Fibroblast of skin of left quadriceps (primary cell): ENCODE measurements around the gene PLB1.

ENCODE experiments used
- DNase-seq, 2 experiments: peaks; one replicate each; pipeline ENCODE4 v3.0.0-alpha.2; 2013; ENCODE audit warnings: low read depth in 2 of 2

Gene PLB1

GRCh38 chr2:28613633-28614501, 118.0 kb downstream of the PLB1 start:
- no peak for DNase-seq

GRCh38 chr2:28615706-28616105, 119.8 kb downstream of the PLB1 start:
- no peak for DNase-seq

- DNase-seq = peak; percentile 87 to 90
These were observed 120.6 kb downstream of the PLB1 start for GRCh38 chr2:28616396-28616999.

GRCh38 chr2:28617502-28618184, 121.8 kb downstream of the PLB1 start:
- no peak for DNase-seq

- DNase-seq = no peak
These were observed 122.6 kb downstream of the PLB1 start for GRCh38 chr2:28618221-28619141.

- DNase-seq = no peak
These were observed 123.6 kb downstream of the PLB1 start for GRCh38 chr2:28619213-28620196.

- DNase-seq = no peak
These were observed 124.5 kb downstream of the PLB1 start for GRCh38 chr2:28620291-28620793.

GRCh38 chr2:28620801-28621171, 124.9 kb downstream of the PLB1 start:
- no peak for DNase-seq

GRCh38 chr2:28621172-28622100, 125.6 kb downstream of the PLB1 start:
- DNase-seq = peak; percentile 72 to 74

- no peak for DNase-seq
These were observed 126.2 kb downstream of the PLB1 start for GRCh38 chr2:28622101-28622499.

- no peak for DNase-seq
These were observed 127.9 kb downstream of the PLB1 start for GRCh38 chr2:28623582-28624405.

- no peak for DNase-seq
These were observed 128.6 kb downstream of the PLB1 start for GRCh38 chr2:28624436-28624792.

- DNase-seq = no peak
These were observed 129.2 kb downstream of the PLB1 start for GRCh38 chr2:28624793-28625701.

GRCh38 chr2:28626376-28626775, 130.5 kb downstream of the PLB1 start:
- DNase-seq = no peak

- DNase-seq = no peak
These were observed 131.1 kb downstream of the PLB1 start for GRCh38 chr2:28626891-28627421.

- no peak for DNase-seq
These were observed 132.0 kb downstream of the PLB1 start for GRCh38 chr2:28627722-28628480.
